NCI-H2081 (cell line): Measurements from ENCODE around the gene RBFOX1.
A peak's percentile ranks its signal among the peaks of the same experiment; 100 is the strongest.

Experiments used
- DNase-seq, 2 experiments: peaks; one replicate each; lab custom pipeline; 2025; lab: John Stamatoyannopoulos, UW

RBFOX1 gene

DNA sequence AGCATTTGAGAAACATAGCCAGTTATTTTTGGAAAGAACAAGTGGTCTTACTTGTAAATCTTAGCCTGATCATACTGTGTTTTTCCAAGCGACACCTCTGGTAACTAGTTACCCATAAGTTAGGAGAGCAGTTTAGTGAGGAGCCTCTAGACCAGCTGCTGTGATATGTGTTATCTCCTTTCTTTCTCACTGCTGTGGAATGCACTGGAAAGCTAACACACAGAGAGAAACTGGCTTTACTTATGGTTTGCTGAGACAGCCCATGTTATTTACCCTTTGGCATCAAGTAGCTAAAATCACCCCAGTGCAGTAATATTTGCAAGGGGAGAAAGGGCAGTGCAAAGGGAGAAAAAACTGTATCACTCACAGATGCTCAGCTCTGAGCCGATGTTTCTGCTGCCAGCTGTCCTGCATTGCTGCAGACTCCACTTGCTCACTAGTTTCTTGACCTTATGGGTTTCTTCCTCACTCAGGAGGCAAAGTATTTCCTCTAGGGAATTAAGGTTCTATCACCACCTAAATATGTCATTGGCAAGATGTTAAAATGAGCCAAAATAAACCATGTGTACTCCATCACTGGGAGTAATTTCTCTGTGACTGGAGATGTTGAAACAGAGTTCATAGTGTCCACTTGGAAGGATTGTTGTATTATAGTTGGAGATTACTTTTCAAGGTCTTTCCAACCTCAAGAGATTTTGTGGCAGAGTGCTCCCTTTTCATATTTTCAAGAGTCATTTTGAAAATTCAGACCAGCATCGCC, 2.3 kb downstream of the RBFOX1 start:
- no peak for DNase-seq

DNA sequence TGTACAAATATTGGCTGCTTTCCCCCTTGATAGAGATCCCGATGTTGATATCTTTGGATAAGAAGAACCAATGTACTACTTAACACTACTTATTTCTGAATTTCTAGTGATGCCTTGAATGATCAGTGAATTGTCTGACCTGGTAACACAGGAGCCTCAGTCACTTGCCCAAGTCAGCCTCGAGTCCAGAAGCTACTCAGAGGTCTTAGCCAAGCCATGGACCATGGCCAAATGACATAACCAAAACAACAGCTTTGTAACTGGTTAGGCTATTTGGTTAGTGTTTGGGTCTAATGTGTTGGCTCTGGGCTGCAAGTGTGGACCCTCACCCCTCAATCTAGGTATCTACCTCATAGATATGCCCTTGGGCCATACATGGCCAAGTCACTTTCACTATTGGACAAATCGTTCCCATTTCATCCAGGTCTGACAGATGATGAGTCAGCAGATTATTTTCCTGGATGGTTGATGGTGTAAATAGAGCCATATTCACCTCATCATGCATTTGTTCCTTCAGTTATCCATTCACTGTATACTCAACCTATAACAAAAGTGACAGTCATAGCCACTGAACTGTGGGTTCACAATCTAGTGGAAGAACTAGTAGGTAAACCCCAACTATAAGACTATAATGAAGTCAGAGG, 3.5 kb downstream of the RBFOX1 start:
- no peak for DNase-seq

DNA sequence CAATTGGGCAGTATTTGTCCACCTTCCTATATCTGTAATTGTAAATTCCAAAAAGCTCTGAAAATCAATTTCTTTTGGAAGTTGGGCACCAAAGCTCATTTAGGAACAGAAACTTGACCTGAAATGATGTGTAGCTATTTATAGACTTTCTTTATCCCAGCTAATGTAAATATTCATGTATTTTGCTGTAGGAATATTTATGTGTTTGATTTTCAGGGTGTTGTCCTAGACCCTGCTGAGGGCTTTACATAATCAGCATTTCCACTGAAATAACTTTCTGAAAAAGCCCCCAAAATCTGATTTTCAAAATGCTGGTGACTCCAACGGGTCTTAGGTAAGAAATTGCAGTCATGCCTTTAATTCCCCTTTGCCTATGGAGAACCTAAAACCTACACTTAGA, 4.1 kb downstream of the RBFOX1 start:
- DNase-seq = no peak

DNA sequence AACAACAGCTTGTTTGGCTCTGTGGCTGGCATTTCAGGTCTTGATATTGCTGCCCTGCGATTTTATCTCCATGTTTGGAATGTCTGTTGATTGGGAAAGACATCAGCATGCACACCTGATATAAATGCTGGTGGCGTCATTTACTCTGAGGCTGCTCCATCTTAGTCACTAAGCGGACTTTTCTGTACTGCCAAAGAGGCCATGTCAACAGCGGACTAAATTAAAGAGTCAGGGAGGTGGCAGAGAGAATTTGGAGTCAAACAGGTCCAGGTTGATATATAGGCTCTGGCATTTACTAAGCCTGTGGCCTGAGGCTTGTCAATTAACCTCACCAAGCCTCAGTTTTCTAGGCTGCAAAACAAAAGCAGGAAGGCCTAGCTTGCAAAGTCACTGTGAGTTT, 6.2 kb downstream of the RBFOX1 start:
- peak in 1 of 2 experiments; percentile 22 for DNase-seq

DNA sequence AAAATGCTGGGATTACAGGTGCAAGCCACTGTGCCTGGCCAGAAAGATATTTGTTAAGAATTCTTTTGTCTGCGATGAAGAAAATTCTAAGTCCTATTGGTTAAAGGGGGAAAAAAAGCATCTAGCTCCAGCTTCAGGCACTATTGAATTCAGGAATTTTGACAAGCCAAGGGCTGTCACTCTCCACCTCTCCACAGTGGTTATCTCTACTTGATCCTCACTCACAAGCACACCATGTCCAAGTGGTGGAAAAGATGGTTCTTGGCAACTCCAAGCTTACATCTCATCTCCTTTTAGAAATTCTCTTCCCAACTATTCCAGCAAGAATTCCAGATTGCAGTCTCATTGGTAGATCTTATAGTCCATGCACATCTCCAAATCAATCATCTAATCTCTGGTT, 7.1 kb downstream of the RBFOX1 start:
- DNase-seq = no peak

DNA sequence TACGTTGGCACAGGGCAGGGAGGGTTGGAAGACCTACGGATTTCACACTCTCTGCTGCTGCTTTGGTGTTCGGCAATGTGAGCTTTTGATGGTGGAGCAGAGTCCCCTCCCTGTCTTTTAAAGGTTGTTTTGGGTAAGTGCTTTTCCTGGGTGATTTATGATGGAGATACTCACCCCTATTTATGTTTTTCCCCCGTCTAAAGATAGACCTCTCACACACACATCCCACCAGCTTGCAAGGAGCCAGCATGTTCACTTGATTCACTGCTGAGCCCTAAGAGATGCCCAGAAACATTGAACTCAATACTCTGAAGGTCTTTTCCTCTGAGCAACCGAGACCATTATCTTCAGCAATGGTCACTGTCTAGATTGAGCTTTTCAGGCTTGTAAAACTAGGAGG, 8.3 kb downstream of the RBFOX1 start:
- DNase-seq = no peak

DNA sequence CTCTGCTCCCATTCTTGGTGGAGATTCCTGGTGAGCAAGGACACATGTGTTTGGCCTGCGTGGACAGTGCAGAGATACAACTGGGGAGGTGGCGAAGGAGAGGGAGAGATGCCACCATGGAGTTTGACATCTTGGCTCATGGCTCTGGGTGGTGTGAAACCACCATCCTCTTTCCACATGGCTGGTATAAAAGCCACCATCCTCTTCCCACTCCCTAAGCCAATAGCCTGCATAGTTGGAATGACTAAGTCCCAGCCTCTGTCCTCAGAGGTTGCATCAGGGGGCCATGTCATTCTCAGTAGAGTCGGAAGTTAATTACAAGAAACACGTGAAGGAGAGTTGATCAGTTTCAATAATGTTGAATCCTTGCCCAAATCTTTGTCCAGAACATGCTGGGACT, 10.0 kb downstream of the RBFOX1 start:
- DNase-seq = no peak

DNA sequence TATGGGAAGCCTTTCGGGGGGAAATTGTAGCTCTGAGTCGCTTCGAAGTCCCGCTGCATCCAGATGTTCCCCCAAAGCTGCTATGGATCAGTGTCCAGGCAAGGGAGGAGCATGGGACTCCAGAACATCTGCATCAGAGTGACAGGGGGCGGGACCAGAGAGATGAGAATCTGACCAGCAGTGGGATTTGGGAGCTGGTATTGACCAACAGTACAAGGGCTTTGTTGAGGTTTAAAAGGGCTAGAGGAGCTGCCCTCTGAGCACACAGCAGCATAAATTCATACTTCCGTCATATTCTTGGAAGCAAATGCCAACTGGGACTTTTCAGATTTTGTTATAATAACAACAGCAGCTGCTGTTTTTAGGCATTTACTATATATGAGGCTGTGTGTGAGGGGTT, 10.6 kb downstream of the RBFOX1 start:
- DNase-seq = no peak

DNA sequence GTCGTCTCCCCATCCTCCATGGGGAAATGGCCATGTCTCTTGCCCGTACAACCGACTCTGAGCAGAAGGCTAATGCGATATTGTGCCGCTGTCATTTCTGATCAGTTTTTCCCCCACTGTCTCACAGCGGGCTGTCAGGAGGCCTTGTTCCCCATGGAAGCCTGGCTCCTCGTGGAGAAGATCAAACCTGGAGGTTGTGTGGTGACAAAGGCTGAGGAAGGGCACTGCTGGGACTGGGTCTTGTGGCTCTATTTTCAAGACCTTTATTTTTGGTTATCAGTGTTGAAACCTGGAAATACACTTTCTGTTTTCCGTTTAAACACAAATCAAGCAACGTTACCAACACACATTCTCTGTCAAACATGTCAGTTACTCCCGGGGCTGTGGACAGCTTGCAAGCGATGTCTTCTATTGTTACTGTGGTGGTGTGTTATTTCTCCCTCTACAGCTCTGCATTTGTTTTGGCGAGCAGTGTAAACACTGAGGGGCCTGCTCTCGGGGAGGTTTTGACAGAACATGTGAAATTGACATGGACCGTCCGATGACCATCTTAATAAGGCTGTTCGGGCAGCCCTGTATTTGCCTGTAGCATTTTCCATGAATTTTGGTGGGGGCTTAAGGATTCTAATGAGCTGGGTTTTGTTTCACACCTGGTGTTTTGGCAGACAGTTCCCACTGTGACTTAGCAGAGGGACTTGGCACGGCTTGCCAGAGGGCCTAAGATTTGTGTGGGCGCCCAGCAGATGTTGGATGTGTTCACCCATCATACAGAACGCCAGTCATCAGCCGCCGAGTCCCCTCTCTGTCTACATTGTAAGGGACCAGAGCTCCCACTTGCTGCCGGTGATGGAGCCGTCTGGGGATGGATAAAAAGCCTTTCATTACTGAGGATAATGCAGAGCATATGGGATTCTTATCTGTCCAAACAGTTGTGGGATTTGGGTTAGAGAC, 12.5 kb downstream of the RBFOX1 start:
- peak; percentile 78 to 94 for DNase-seq

DNA sequence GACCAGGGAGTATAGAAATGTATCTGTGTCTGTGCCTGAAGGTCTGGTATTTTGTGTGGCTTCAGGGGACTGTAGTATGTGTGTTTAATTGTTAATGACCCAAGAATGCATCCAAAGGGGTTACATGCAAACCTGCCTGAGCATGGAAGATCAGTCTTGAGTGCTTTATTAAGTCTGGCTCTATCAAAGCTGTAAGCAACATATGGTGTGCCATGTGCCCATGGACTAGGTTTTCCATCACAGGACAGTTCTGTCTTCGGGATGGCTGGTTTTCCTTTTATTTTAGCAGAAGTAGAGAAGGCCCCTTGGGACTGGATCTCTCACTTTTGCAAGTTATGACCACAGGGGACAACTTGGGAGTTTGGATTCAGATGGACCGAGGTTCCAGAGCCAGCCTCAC, 18.2 kb downstream of the RBFOX1 start:
- DNase-seq = no peak

DNA sequence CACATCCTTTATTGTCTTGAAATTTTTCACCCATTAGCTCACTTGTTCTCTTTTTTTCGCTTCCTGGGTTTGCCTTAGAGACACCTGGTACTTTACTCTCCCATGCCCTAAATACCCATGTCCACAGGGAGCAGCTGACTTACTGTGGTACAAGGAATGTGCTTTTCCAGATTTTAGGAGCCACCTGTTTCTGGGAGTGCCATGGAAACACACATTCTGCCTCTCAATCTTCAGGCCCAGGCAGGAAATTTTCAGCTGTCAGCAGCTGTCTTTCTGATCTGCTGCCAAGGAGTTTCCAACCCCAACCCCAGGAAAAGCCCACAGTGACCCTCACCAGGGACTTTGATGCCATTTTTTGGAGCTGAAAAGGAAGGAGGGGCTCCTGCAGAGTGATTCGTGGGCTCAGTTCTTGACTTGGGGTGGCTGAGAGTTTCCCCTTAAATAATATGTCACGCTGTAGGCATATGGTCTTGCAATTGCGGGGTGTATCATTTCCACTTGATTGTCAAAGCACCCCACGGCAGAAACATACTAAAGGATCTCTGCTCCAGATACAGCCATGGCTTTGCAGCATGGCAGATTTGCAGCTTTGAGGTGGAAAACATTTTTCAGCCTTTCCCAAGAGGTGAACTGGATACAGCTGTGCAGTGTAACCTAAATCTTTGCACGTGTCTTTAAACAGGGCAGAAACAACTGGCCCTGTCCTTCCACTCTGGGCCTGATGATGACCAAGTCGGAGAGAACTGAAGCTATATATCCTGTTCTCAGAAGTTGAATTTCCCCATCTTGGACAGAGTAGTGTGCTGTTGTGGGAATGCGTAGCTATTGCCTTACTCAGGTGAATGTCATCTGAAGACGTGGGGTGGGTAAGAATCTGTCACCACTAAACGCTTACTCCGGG, 19.2 kb downstream of the RBFOX1 start:
- peak; percentile 24 to 67 for DNase-seq

DNA sequence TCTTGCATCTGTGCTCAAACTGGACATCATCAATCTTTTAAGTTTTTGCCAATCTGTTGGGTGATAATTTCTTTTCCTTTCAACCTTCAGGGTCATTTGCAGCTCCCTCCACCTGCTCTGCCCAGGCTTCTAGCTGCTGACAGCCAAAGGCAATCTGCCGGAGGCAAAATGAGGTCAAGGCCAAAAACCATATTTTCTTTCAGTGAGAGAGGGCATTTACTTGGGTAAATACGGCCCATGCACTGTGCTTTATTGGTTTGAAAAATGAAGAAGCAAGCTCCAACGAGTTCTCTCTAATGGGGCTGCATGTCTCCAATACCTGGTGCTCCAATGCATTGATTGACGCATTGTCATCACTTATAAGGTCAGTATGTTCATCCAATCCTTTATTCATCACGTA, 23.1 kb downstream of the RBFOX1 start:
- no peak for DNase-seq

DNA sequence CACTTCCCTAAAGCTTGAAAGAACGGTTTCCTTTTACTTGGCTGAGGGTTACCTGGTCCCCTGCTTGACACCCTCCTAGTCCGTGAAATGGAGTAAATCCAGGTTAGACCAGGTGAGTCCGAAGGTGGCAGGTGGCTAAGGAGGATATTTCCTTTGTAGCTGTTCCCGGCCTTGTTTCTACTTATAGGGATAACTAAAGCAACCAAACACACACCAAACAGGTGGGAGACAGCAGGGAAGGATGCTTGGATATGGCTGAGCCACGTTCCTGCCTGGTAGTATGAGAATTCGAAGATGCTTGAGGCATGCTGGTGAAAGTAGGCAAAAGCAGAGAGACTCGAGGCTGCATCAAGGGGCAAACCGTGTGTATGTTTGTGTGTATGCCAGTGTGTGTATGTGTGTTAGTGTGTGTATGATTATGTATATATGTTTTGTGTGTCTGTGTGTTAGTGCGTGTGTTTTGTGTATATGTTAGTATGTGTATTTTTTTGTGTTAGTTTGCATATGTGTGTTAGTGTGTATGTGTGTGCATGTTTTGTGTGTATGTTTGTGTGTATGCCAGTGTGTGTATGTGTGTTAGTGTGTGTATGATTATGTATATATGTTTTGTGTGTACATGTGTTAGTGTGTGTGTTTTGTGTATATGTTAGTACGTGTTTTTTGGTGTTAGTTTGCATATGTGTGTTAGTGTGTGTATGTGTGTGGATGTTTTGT, 28.9 kb downstream of the RBFOX1 start:
- peak in 1 of 2 experiments; percentile 30 for DNase-seq

DNA sequence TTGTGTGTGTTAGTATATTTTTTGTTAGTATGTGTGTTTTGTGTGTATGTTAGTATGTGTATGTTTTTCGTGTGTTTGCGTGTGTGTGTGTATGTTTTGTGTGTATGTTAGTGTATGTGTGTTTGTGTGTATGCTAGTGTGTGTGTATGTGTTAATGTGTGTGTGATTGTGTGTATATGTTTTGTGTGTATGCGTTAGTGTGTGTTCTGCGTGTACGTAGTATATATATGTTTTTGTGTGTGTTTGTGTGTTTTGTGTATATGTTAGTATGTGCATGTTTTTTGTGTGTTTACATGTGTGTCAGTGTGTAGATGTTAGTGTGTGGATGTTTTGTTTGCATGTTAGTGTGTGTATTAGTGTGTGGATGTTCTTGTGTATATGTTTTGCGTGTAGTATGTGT, 29.6 kb downstream of the RBFOX1 start:
- DNase-seq = no peak

DNA sequence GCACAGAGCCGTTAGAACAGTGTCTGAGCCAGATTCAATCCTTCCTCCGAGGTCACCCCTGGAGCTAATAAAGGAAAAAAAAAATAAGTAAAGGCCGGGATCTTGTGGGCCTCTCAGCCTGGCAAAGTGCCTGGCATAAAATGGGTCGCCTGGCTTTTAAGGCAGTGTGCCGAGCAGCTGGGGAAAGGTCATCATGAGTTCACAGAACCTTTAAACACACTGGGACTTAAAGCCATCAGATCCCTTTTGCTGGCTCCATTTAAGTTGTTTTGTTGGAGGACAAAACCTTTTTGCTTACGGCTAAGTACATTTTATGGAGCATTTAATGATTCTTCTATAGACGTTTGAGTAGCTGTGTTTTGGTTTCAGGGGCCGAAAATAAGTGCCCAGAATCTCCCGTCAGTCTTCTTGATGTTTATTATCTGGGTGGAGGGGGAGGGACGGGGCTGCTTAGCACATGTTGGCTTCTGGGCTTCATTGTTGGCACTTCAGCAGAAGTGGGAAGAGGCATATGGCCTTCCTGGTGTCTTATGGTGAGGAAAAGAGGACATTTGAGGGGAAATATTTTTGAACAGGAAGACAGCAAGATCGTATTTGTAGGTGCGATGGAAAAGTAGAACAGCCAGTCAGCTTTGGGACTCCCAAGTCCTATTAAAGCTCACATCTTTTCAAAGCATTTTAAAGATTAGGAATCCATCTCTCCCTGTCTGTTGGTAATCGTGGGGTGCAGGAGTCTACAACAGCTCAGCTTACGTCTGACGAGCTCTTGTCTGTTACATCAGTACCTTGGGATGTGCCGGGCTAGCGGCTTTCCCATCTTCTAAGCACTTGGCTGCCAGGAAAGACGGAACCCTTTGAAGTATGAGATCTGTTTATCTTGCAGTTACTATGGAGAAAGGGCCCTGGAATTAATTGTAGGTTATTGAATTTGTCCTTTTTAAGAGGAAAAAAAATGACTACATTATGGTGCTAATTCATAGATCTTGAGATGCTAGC, 31.1 kb downstream of the RBFOX1 start:
- peak; percentile 39 to 77 for DNase-seq

DNA sequence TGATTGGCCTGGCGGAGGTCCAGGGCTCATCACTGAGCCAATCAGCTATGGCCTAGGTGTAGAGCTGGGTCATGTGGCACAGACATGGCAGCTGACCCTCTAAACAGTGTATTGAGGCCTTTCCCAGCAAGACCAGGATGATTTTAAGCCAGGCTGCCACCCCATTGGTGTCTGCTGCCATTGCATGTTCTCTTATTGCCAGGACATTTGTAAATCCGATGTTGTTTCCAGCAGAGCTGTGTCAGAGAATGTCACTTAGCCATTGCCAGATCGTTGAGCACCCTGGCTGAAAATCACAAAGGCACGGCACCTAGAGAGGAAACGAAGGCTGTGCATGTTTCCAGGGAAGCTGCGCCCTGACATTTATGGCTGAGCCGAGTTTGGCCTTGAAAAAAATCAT, 33.4 kb downstream of the RBFOX1 start:
- no peak for DNase-seq

DNA sequence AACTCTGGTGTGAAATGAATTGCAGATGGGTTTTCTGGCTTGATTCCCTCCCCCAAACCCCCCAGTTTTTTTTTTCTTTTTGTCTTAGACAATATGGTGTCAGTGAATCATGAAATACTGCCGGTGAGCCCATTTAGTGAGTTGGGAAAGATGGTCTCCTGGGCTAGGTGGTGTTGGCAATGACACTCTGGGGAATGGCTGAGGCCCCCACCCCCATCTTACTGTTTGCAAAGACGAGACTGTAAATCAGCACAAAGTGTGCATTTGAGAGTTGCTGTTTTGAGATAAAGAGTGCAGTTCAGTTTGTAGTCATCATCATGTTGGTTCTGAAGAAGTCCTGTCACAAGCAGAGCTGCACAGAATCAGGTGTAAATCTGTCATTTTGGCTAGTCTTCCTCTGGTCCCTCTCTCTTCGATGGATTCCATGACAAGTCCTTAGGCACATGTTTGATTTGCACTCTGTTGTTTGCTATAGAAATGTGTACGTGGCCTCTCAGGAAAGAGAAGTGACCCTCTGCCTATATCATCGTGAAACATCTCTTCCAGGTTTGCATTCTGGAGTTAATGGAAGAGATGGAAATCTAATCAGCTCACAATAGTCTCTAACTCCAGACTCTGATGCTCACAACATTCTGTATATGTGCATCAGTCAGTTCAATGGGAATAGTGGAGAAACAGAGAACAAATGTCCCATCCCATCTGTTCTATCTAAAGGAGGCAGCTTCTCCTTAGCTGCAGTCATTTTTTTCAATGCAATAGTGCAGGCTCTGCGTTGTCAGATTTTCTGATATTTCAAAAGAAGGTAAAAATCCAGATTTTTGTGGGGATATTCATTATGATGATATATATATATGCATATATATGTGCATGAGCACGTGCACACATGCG, 34.6 kb downstream of the RBFOX1 start:
- DNase-seq = no peak

DNA sequence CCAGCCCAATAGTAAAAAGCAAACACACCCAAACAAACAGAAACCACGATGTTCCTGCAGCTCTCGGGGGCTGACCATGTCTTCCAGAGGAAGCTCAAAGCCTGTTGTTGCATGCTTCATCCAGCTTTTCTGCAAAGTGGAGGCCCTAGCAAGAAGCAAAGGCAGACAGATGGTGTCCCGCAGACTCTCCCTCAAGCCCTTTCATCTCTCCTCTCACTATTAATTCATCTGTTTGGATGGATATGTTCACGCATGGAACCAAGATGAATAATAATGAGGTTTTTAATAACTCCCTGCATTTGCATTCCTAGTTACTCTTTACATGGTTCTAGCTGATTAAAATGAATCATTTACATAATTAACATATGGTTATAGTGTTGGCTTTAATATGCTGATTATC, 36.6 kb downstream of the RBFOX1 start:
- DNase-seq = no peak

DNA sequence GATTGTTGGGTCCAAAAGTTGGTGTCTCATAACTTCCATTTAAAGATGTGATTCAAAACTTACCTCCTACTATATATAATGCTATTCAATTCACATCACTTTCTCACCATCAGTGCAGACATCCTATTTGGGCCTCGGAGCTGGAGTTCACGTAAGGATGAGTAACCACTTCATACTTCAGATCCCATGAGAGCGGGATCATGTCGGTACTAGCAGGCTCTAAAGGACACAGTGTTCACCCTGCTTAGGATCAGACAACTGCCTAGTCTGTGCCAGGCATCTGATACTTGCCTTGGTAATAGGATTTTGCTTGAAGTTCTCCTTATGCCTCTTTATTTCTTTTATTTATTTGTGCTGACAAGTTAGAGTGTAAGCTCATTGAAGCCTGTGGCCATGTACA, 39.5 kb downstream of the RBFOX1 start:
- DNase-seq = no peak
